Kidney (tissue), 14 donors: ENCODE data around the gene CARD19. TPM values are rescaled to one million over a fixed set of nuclear protein-coding genes. Genes with fewer than 3 reads are reported as not detected.

Source experiments
- DNase-seq, 5 donors: peaks; one replicate each; pipeline ENCODE4 v3.0.0-alpha.2; 2013 to 2020
- FAIRE-seq: peaks from 2 replicates; lab custom pipeline; 2012; peaks lifted over from hg19 to GRCh38; lab: Jason Lieb, UNC
- H3K27ac ChIP-seq, 2 donors: one replicate each; pipeline ENCODE4 v1.7.0; 2013; ENCODE audit warnings: low read depth in 2 of 2, low read length in 2 of 2, inconsistent platforms in 1 of 2
- H3K27me3 ChIP-seq: one replicate; pipeline ENCODE4 v1.7.1; 2013; ENCODE audit warnings: low read length, inconsistent platforms; ENCODE audit not compliant: control insufficient read depth, insufficient read depth
- H3K36me3 ChIP-seq, 3 donors: one replicate each; pipeline versions ENCODE4 v1.7.0 to v1.7.1; 2013; ENCODE audit warnings: low read length in 3 of 3, control low read depth in 1 of 3, inconsistent platforms in 1 of 3; ENCODE audit not compliant: insufficient read depth in 3 of 3, control insufficient read depth in 2 of 3
- H3K4me1 ChIP-seq, 3 donors: one replicate each; pipeline versions ENCODE4 v1.7.0 to v1.7.1; 2013; ENCODE audit warnings: low read length in 3 of 3, inconsistent platforms in 1 of 3, low read depth in 1 of 3; ENCODE audit not compliant: control insufficient read depth in 2 of 3, insufficient read depth in 2 of 3
- H3K4me3 ChIP-seq, 3 donors: one replicate each; pipeline versions ENCODE4 v1.7.0 to v1.8.1; 2013; ENCODE audit warnings: low read length in 3 of 3, control low read depth in 1 of 3, inconsistent platforms in 1 of 3
- H3K9ac ChIP-seq, 3 donors: one replicate each; pipeline versions ENCODE4 v1.7.0 to v1.7.1; 2013; ENCODE audit warnings: low read length in 3 of 3, control low read depth in 1 of 3, inconsistent platforms in 1 of 3
- H3K9me3 ChIP-seq, 3 donors: one replicate each; pipeline versions ENCODE4 v1.7.0 to v1.7.1; 2013; ENCODE audit warnings: low read length in 3 of 3, control low read depth in 1 of 3, inconsistent platforms in 1 of 3; ENCODE audit not compliant: control insufficient read depth in 2 of 3, insufficient read depth in 1 of 3
- CTCF ChIP-seq: IDR thresholded peaks from 3 replicates; pipeline ENCODE4 v1.5.1; 2012; ENCODE audit warnings: mild to moderate bottlenecking, moderate library complexity, borderline replicate concordance; ENCODE audit not compliant: insufficient read depth; ENCODE audit errors: extremely low read depth
- intact Hi-C: fragments of 100-400 bp; cut with DNase I; formaldehyde crosslinking; loops from one replicate; pipeline ENCODE4 v1.11.1; 2022
- polyA plus RNA-seq: library from polyadenylated mRNA; stranded (reverse); fragments of 350-450 nt; fragmentation: Illumina TruSeq; extraction: RNeasy Lipid Tissue Mini Kit (QIAGEN cat#74804); gene quantifications from one replicate; pipeline ENCODE4 v1.2.3, GENCODE V29; 2014; ENCODE audit warnings: low read depth, low replicate concordance; ENCODE audit not compliant: insufficient read depth
- total RNA-seq: library from RNA; stranded (reverse); fragmentation: NEBNext Ultra II Directional; extraction: Animal tissue kit (Norgen Biotek cat#: 25700); gene quantifications from one replicate; pipeline ENCODE4 v1.2.1, GENCODE V29; 2021
- donor health status: control.
- donor health status: control.
- donor health status: control.
- donor health status: control.
- donor health status: control.
- donor health status: DM: yes; HTN: yes; CAD: no.
- donor health status: Normal renal cell carcinoma (clear cell type).

The CARD19 gene
- total and polyA plus RNA-seq, 2 donors from 2014 or later: 44.5 to 49.3 TPM

- peaks cover 10 to 11% (median 10%) of the 10 kb centered on the region in 3 donors for H3K4me1 ChIP-seq
- H3K36me3 ChIP-seq: no peaks in the 10 kb centered on the region
- H3K9ac ChIP-seq: no peak overlapping the region
- FAIRE-seq (no peak), DNase-seq (peak in 3 of 5 donors; percentile 8 to 49 (median 46))
- H3K9me3 ChIP-seq: no peaks in the 10 kb centered on the region
- intact Hi-C loops: no loop called here
- H3K27me3 ChIP-seq: no peaks in the 10 kb centered on the region
- no peak for TF ChIP-seq CTCF
- no peak overlapping the region for H3K27ac ChIP-seq
- no peak overlapping the region for H3K4me3 ChIP-seq
Observed at GRCh38 chr9:93089481-93089991, 6.5 kb upstream of the CARD19 start.

DNA sequence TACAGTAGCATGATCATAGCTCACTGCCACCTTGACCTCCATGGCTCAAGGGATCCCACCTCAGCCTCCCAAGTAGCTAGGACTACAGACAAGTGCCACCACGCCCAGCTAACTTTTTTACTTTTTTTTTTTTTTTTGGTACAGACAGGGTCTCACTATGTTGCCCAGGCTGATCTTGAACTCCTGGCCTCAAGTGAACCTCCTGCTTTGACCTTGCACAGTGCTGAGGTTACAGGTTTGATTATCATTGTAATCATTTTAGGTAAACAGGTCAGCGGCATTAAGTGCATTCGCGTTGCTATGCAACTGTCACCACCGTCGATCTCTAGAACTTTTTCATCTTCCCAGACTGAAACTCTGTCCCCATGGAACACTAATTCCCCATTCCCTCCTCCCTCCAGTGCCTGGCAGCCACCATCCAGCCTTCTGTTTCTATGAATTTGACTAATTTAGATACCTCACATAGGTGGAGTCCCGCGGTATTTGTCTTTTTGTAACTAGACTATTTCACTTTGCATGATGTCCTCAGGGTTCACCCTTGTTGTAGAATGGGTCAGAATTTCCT lies 5.8 kb upstream of the CARD19 start:
- Histone ChIP-seq H3K4me3 (no peak overlapping the region), H3K27ac (no peak overlapping the region), H3K36me3 (no peaks in the 10 kb centered on the region), H3K4me1 (peaks cover 14 to 17% (median 16%) of the 10 kb centered on the region in 3 donors), H3K9ac (no peak overlapping the region), H3K27me3 (no peaks in the 10 kb centered on the region), H3K9me3 (no peaks in the 10 kb centered on the region)
- no peak for TF ChIP-seq CTCF
- intact Hi-C loops: no loop called here
- FAIRE-seq (no peak), DNase-seq (peak in 3 of 5 donors; percentile 5 to 24 (median 7))

DNA sequence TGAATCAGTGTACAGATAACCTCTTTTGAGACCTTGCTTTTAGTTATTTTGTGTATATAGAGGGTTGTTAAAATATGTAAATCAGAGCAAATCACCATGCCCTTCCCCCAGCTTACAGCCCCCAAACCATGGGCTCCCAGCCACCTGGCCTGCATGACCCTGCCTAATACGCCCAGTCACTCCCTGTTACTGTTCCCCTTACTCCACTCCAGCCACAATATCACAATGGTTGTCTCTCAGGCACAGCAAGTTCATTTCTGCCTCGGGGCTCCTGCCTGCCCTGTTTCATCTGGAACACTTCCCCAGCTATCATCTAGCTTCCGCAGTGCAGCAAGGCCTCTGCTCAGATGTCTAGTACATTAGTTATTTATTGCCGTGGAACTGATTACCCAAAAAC lies 5.0 kb upstream of the CARD19 start:
- intact Hi-C loops: no loop called here
- no peak overlapping the region for H3K27ac ChIP-seq
- H3K9ac ChIP-seq: peak overlapping the region in 1 of 3 donors; percentile 26
- no peaks in the 10 kb centered on the region for H3K9me3 ChIP-seq
- no peaks in the 10 kb centered on the region for H3K27me3 ChIP-seq
- no peak for FAIRE-seq
- H3K4me1 ChIP-seq: peaks cover 14 to 17% (median 17%) of the 10 kb centered on the region in 3 donors
- no peak for TF ChIP-seq CTCF
- DNase-seq: peak in 3 of 5 donors; percentile 8 to 37 (median 23)
- H3K4me3 ChIP-seq: no peak overlapping the region
- H3K36me3 ChIP-seq: no peaks in the 10 kb centered on the region
